Lower lobe of right lung (tissue), 2 donors: ENCODE results near the gene UBE2G2. TPM values are rescaled to one million over a fixed set of nuclear protein-coding genes. Genes with fewer than 3 reads are reported as not detected.

Experiments used
- ATAC-seq, 2 donors: fragments of 200-7000 bp; cut with Tn5 transposase; one replicate each; pipeline ENCODE4 v1.9.1; 2020 to 2022; ENCODE audit warnings: mild to moderate bottlenecking in 2 of 2, moderate library complexity in 2 of 2
- DNase-seq: peaks from one replicate; pipeline ENCODE4 v3.0.0-alpha.2; 2020
- H3K27ac ChIP-seq: fragments of 200-600 bp; one replicate; pipeline ENCODE4 v1.8.0; 2022
- H3K27me3 ChIP-seq: fragments of 200-600 bp; one replicate; pipeline ENCODE4 v1.8.0; 2022; ENCODE audit warnings: low read depth
- H3K36me3 ChIP-seq: fragments of 200-600 bp; one replicate; pipeline ENCODE4 v1.8.0; 2022; ENCODE audit warnings: mild to moderate bottlenecking
- H3K4me1 ChIP-seq: fragments of 200-600 bp; one replicate; pipeline ENCODE4 v1.8.0; 2022
- H3K4me3 ChIP-seq: fragments of 200-600 bp; one replicate; pipeline ENCODE4 v1.8.0; 2022; ENCODE audit warnings: mild to moderate bottlenecking
- H3K9me3 ChIP-seq: fragments of 200-600 bp; one replicate; pipeline ENCODE4 v1.8.0; 2022
- CTCF ChIP-seq: fragments of 200-600 bp; IDR thresholded peaks from one replicate; pipeline ENCODE4 v1.8.0; 2022; ENCODE audit warnings: antibody characterized with exemption, mild to moderate bottlenecking
- intact Hi-C: fragments of 100-400 bp; cut with DNase I; formaldehyde crosslinking; loops from one replicate; pipeline ENCODE4 v1.11.0; 2022
- total RNA-seq: library from RNA; stranded (reverse); fragmentation: NEBNext Ultra II Directional; extraction: Animal tissue kit (Norgen Biotek cat#: 25700); gene quantifications from one replicate; pipeline ENCODE4 v1.2.1, GENCODE V29; 2021
- donor health status: DM: no; HTN: yes; CAD: no; lungs with severe emphysema.

UBE2G2 gene
- total RNA-seq, 1 donor from 2014 or later, result 76.9 TPM

- Histone ChIP-seq H3K27ac (no peak overlapping the region), H3K4me1 (peaks cover 27% of the 10 kb centered on the region), H3K27me3 (no peaks in the 10 kb centered on the region), H3K4me3 (no peak overlapping the region), H3K9me3 (no peaks in the 10 kb centered on the region), H3K36me3 (peaks cover 49% of the 10 kb centered on the region)
- intact Hi-C loops, result no loop called here
- TF ChIP-seq CTCF, result no peak
- DNase-seq (no peak), ATAC-seq (no peak)
These were observed 11.0 kb upstream of the UBE2G2 start for GRCh38 chr21:44812640-44813039.

- H3K4me1 ChIP-seq, result peaks cover 12% of the 10 kb centered on the region
- no peak for TF ChIP-seq CTCF
- no peak overlapping the region for H3K27ac ChIP-seq
- intact Hi-C loops, result no loop called here
- ATAC-seq, result no peak
- peaks cover 68% of the 10 kb centered on the region for H3K36me3 ChIP-seq
- no peak for DNase-seq
- H3K4me3 ChIP-seq, result no peak overlapping the region
- H3K27me3 ChIP-seq, result no peaks in the 10 kb centered on the region
- H3K9me3 ChIP-seq, result no peaks in the 10 kb centered on the region
These were observed 9.2 kb upstream of the UBE2G2 start for GRCh38 chr21:44810779-44811178.

GRCh38 chr21:44805859-44806258 is 4.2 kb upstream of the UBE2G2 start:
- no peak for TF ChIP-seq CTCF
- Histone ChIP-seq H3K36me3 (peaks cover 63% of the 10 kb centered on the region), H3K9me3 (no peaks in the 10 kb centered on the region), H3K27ac (no peak overlapping the region), H3K27me3 (no peaks in the 10 kb centered on the region), H3K4me1 (peaks cover 13% of the 10 kb centered on the region), H3K4me3 (no peak overlapping the region)
- ATAC-seq (no peak), DNase-seq (no peak)
- intact Hi-C loops, result no loop called here

GRCh38 chr21:44805226-44805625 is 3.6 kb upstream of the UBE2G2 start:
- H3K9me3 ChIP-seq, result no peaks in the 10 kb centered on the region
- intact Hi-C loops, result no loop called here
- TF ChIP-seq CTCF, result no peak
- DNase-seq (no peak), ATAC-seq (no peak)
- no peaks in the 10 kb centered on the region for H3K27me3 ChIP-seq
- H3K27ac ChIP-seq, result no peak overlapping the region
- H3K4me3 ChIP-seq, result no peak overlapping the region
- peaks cover 19% of the 10 kb centered on the region for H3K4me1 ChIP-seq
- H3K36me3 ChIP-seq, result peaks cover 59% of the 10 kb centered on the region

GRCh38 chr21:44804762-44805161 is 3.1 kb upstream of the UBE2G2 start:
- Histone ChIP-seq H3K9me3 (no peaks in the 10 kb centered on the region), H3K4me1 (peaks cover 24% of the 10 kb centered on the region), H3K36me3 (peaks cover 54% of the 10 kb centered on the region), H3K4me3 (no peak overlapping the region), H3K27ac (no peak overlapping the region), H3K27me3 (no peaks in the 10 kb centered on the region)
- intact Hi-C loops, result no loop called here
- no peak for ATAC-seq
- DNase-seq, result no peak
- TF ChIP-seq CTCF, result no peak

GRCh38 chr21:44803651-44804050 is 2.0 kb upstream of the UBE2G2 start:
- peaks cover 43% of the 10 kb centered on the region for H3K36me3 ChIP-seq
- H3K27ac ChIP-seq, result no peak overlapping the region
- no peak for TF ChIP-seq CTCF
- ATAC-seq (no peak), DNase-seq (no peak)
- H3K4me1 ChIP-seq, result peaks cover 34% of the 10 kb centered on the region
- intact Hi-C loops, result no loop called here
- H3K9me3 ChIP-seq, result no peaks in the 10 kb centered on the region
- no peak overlapping the region for H3K4me3 ChIP-seq
- no peaks in the 10 kb centered on the region for H3K27me3 ChIP-seq
